GM12878 (cell line): Measurements from ENCODE around the gene HIVEP3. TPM values are rescaled to one million over a fixed set of nuclear protein-coding genes. Genes with fewer than 3 reads are reported as not detected.
A peak's percentile ranks its signal among the peaks of the same experiment; 100 is the strongest.

Source experiments
- ATAC-seq: fragments of 200-7000 bp; cut with Tn5 transposase; 3 replicates; pipeline ENCODE4 v1.9.1; 2020; ENCODE audit warnings: mild to moderate bottlenecking, moderate library complexity
- BruUV-seq: library from RNA; stranded (reverse); fragments of 400-500 nt; replicated peaks from 2 replicates; lab custom pipeline; 2021; lab: Mats Ljungman, UMichigan
- CTCF ChIA-PET: fragments of 300-600 bp; sonication (Branson Sonifier 250); formaldehyde crosslinking; extraction: SDS; loops from one replicate; lab custom pipeline; 2021; ENCODE audit warnings: inconsistent platforms; lab: Yijun Ruan, JAX
- POLR2A ChIA-PET: fragments of 350-600 bp; formaldehyde crosslinking; extraction: SDS; loops from one replicate; lab custom pipeline; 2021; ENCODE audit warnings: inconsistent platforms; lab: Charles Lee
- RAD21 ChIA-PET: fragments of 300-600 bp; sonication (Branson Sonifier 250); formaldehyde crosslinking; loops from one replicate; lab custom pipeline; 2023; ENCODE audit warnings: antibody characterized with exemption; ENCODE audit not compliant: unreplicated experiment; lab: Charles Lee
- SMC1A ChIA-PET: fragments of 300-600 bp; sonication (Branson Sonifier 250); formaldehyde crosslinking; loops from one replicate; lab custom pipeline; 2023; ENCODE audit not compliant: unreplicated experiment, uncharacterized antibody; lab: Charles Lee
- DNase-seq: peaks from one replicate; pipeline ENCODE4 v3.0.0-alpha.2; 2011; ENCODE audit warnings: low read depth, low spot score
- FAIRE-seq: peaks from 3 replicates; lab custom pipeline; 2011; peaks lifted over from hg19 to GRCh38; lab: Jason Lieb, UNC
- H2AFZ ChIP-seq: 2 replicates; pipeline ENCODE4 v1.6.0; 2011; ENCODE audit warnings: low read depth, low read length, control low read depth; ENCODE audit not compliant: control insufficient read depth
- H3K27ac ChIP-seq: 2 replicates; pipeline ENCODE4 v1.5.1; 2011; ENCODE audit warnings: control low read depth; ENCODE audit not compliant: control insufficient read depth, insufficient read depth
- H3K27me3 ChIP-seq, 2 experiments: replicated peaks in 1 of 2; 2 replicates each; pipeline versions ENCODE4 v1.6.0 to v1.6.1; 2011; ENCODE audit warnings: low read length in 1 of 2; ENCODE audit not compliant: control insufficient read depth in 2 of 2, insufficient read depth in 2 of 2
- H3K36me3 ChIP-seq, 2 experiments: 2 replicates each; pipeline ENCODE4 v1.5.1; 2011; ENCODE audit warnings: low read length in 1 of 2; ENCODE audit not compliant: control insufficient read depth in 2 of 2, insufficient read depth in 2 of 2
- H3K4me1 ChIP-seq: 2 replicates; pipeline ENCODE4 v1.6.1; 2011; ENCODE audit warnings: mild to moderate bottlenecking, low read length, moderate library complexity, mixed read lengths; ENCODE audit not compliant: control insufficient read depth, insufficient read depth
- H3K4me2 ChIP-seq: 2 replicates; pipeline ENCODE4 v1.6.0; 2011; ENCODE audit warnings: control low read depth; ENCODE audit not compliant: control insufficient read depth, insufficient read depth
- H3K4me3 ChIP-seq: fragments of 200-600 bp; sonication (generic); 2 replicates; pipeline ENCODE4 v1.5.1; 2016
- H3K79me2 ChIP-seq: 2 replicates; pipeline ENCODE4 v1.6.0; 2011; ENCODE audit warnings: low read length; ENCODE audit not compliant: control insufficient read depth, insufficient read depth
- H3K9ac ChIP-seq: 2 replicates; pipeline ENCODE4 v1.8.0; 2011; ENCODE audit warnings: low read length, control low read depth, mixed read lengths; ENCODE audit not compliant: control insufficient read depth, insufficient read depth
- H3K9me3 ChIP-seq: replicated peaks from 3 replicates; pipeline ENCODE4 v1.5.1; 2011; ENCODE audit warnings: mild to moderate bottlenecking, low read length; ENCODE audit not compliant: control insufficient read depth, insufficient read depth
- H4K20me1 ChIP-seq: 2 replicates; pipeline ENCODE4 v1.6.0; 2011; ENCODE audit not compliant: control insufficient read depth, insufficient read depth
- CEBPZ ChIP-seq: fragments of 150-350 bp; IDR thresholded peaks from 2 replicates; pipeline ENCODE4 v1.6.1; 2016; ENCODE audit warnings: low read depth, low read length
- ETV6 ChIP-seq, 2 experiments: fragments of 450-650 bp in 1 of 2; IDR thresholded peaks in 1 of 2; conservative IDR thresholded peaks in 1 of 2; 2 replicates each; pipeline ENCODE4 v1.6.1; 2014; ENCODE audit warnings: antibody characterized with exemption in 1 of 2, borderline replicate concordance in 1 of 2, low read depth in 1 of 2, mild to moderate bottlenecking in 1 of 2, moderate library complexity in 1 of 2
- FOS ChIP-seq: IDR thresholded peaks from 3 replicates; pipeline ENCODE4 v1.6.1; 2011; ENCODE audit warnings: borderline replicate concordance; ENCODE audit not compliant: insufficient read length; ENCODE audit errors: extremely low read depth
- TAF1 ChIP-seq: IDR thresholded peaks from 2 replicates; pipeline ENCODE4 v1.6.1; 2011; ENCODE audit warnings: mild to moderate bottlenecking, low read depth, low read length, borderline replicate concordance
- USF1 ChIP-seq: IDR thresholded peaks from 2 replicates; pipeline ENCODE4 v1.6.1; 2011; ENCODE audit warnings: borderline replicate concordance, low read depth, mild to moderate bottlenecking, moderate library complexity, mixed read lengths, low read length; ENCODE audit not compliant: insufficient read depth; ENCODE audit errors: extremely low read length
- ZBTB33 ChIP-seq: fragments of 450-650 bp; IDR thresholded peaks from 2 replicates; pipeline ENCODE4 v1.6.1; 2017; ENCODE audit warnings: mild to moderate bottlenecking
- ZSCAN29 ChIP-seq: fragments of 450-650 bp; IDR thresholded peaks from 2 replicates; pipeline ENCODE4 v1.6.1; 2017; ENCODE audit warnings: mild to moderate bottlenecking, moderate library complexity
- WGBS: methylation state at CpG from one replicate; pipeline ENCODE4 v1.1.6; 2016; ENCODE audit warnings: low lambda C conversion rate; ENCODE audit not compliant: insufficient replicate concordance, insufficient coverage; ENCODE audit errors: missing lambda C conversion rate; 5-methylcytosine and 5-hydroxymethylcytosine counted together
- in situ Hi-C: fragments of 300-500 bp; cut with MboI; formaldehyde crosslinking; loops from 9 replicates; pipeline ENCODE4 v1.14.3; 2018; ENCODE audit warnings: mixed read lengths
- intact Hi-C: fragments of 100-400 bp; cut with micrococcal nuclease; formaldehyde crosslinking; loops from one replicate; pipeline ENCODE4 v1.14.2; 2022; ENCODE audit not compliant: unreplicated experiment
- polyA plus RNA-seq, 11 experiments: library from polyadenylated mRNA; depleted of rRNA in 4 of 11; unstranded in 6 of 11; stranded (reverse) in 5 of 11; fragments of >200 nt; fragmentation: Nextera tagmentation in 4 of 11; fragmentation: Illumina TruSeq in 1 of 11; extraction: Ambion mirVana in 4 of 11; extraction: Trizol in 1 of 11; gene quantifications; 1 replicate in 1 of 11; 2 replicates in 10 of 11; pipeline versions ENCODE4 v1.2.1 to v1.2.3, GENCODE V29; 2011 to 2016; ENCODE audit warnings: inconsistent platforms in 2 of 11, missing spikeins in 2 of 11, low read depth in 1 of 11
- total RNA-seq, 4 experiments: library from RNA; depleted of rRNA in 3 of 4; stranded (reverse); fragments of >200 nt in 3 of 4; fragmentation: Illumina TruSeq in 1 of 4; extraction: Trizol in 1 of 4; gene quantifications; 2 replicates each; pipeline versions ENCODE4 v1.2.1 to v1.2.3, GENCODE V29; 2013 to 2021

Gene HIVEP3
- total and polyA plus RNA-seq, 10 of the 15 experiments (the other 5 are each of a cell fraction or from before 2014, with no cell fraction given), result 1.8 to 13.6 (median 3.8) TPM

- DNase-seq (no peak), ATAC-seq (peak; percentile 30), FAIRE-seq (peak; percentile 72)
- TF ChIP-seq TAF1, result no peak
- no peak overlapping the region for H3K9ac ChIP-seq
- WGBS, result 59% methylated on average over 1 of the region's 1 CpG
- ChIA-PET CTCF (interaction anchor here (0.6 to 2.9 kb wide), 12 partner anchors 9 to 151 kb away, joined by 3 to 12 read pairs (median 4); no protein-coding TSS in a partner anchor), SMC1A (interaction anchor here (0.7 to 4.6 kb wide), 22 partner anchors 8 to 144 kb away, joined by 3 to 31 read pairs (median 5); no protein-coding TSS in a partner anchor), POLR2A (interaction anchor here (0.8 to 3.3 kb wide), 11 partner anchors 9 to 83 kb away, joined by 3 to 16 read pairs (median 5); no protein-coding TSS in a partner anchor), RAD21 (interaction anchor here (0.8 to 14.9 kb wide), 19 partner anchors 9 to 145 kb away, joined by 3 to 262 read pairs (median 4); no protein-coding TSS in a partner anchor)
- no TSS peak for BruUV-seq
- H3K36me3 ChIP-seq, result no peaks in the 10 kb centered on the region
- no peak overlapping the region for H2AFZ ChIP-seq
- H3K79me2 ChIP-seq, result no peaks in the 10 kb centered on the region; the same call in 1 of the 2 replicates
- no peak overlapping the region; the same call in 1 of the 2 replicates for H3K4me2 ChIP-seq
- no peak overlapping the region for H3K4me3 ChIP-seq
- no peaks in the 10 kb centered on the region for H4K20me1 ChIP-seq
- in situ Hi-C loops (no loop called here), intact Hi-C loops (no loop called here)
- no peaks in the 10 kb centered on the region for H3K27me3 ChIP-seq
- H3K27ac ChIP-seq, result peak overlapping the region; percentile 30; the same call in 1 of the 2 replicates
- peaks cover 53% of the 10 kb centered on the region for H3K4me1 ChIP-seq
- no peaks in the 10 kb centered on the region for H3K9me3 ChIP-seq
Measured at GRCh38 chr1:41719128-41719527, 199.6 kb downstream of the HIVEP3 start.

- DNase-seq (no peak), ATAC-seq (no peak; the same call in 2 of the 3 replicates), FAIRE-seq (no peak)
- no TSS peak for BruUV-seq
- Histone ChIP-seq H3K36me3 (no peaks in the 10 kb centered on the region), H3K27ac (no peak overlapping the region), H3K9ac (no peak overlapping the region), H3K4me1 (peaks cover 52% of the 10 kb centered on the region), H4K20me1 (no peaks in the 10 kb centered on the region), H3K4me2 (no peak overlapping the region), H3K4me3 (no peak overlapping the region), H2AFZ (no peak overlapping the region), H3K9me3 (no peaks in the 10 kb centered on the region), H3K27me3 (no peaks in the 10 kb centered on the region), H3K79me2 (no peaks in the 10 kb centered on the region; the same call in 1 of the 2 replicates)
- ChIA-PET POLR2A (interaction anchor here (0.8 to 3.3 kb wide), 9 partner anchors 9 to 79 kb away, joined by 3 to 16 read pairs (median 5); no protein-coding TSS in a partner anchor), RAD21 (interaction anchor here (0.8 to 14.9 kb wide), 17 partner anchors 10 to 111 kb away, joined by 3 to 262 read pairs (median 4); no protein-coding TSS in a partner anchor), SMC1A (interaction anchor here (0.7 to 4.6 kb wide), 22 partner anchors 9 to 143 kb away, joined by 3 to 31 read pairs (median 5); no protein-coding TSS in a partner anchor), CTCF (interaction anchor here (0.6 to 2.9 kb wide), 10 partner anchors 9 to 151 kb away, joined by 3 to 12 read pairs (median 4); no protein-coding TSS in a partner anchor)
- in situ Hi-C loops, result no loop called here
- intact Hi-C loops, result no loop called here
- WGBS, result 87% methylated on average over 7 of the region's 7 CpGs
- TF ChIP-seq ETV6 (conservative IDR thresholded peaks at IDR 0.05 in 1 of 2, IDR thresholded peaks at IDR 0.05 in 1 of 2; ENCODE audit: borderline replicate concordance in 1 of 2, low read depth in 1 of 2) (no peak), CEBPZ (no peak), FOS (no peak), USF1 (no peak), ZSCAN29 (no peak), ZBTB33 (peak; percentile 50; the same call in 1 of the 2 replicates)
Measured at GRCh38 chr1:41718497-41718896, 200.2 kb downstream of the HIVEP3 start.
